Mesenchymal stem cell (in vitro differentiated cells and primary cell): Measurements from ENCODE around the gene DNAJB13.

Experiments
- DNase-seq: peaks from one replicate; pipeline ENCODE4 v3.0.0-alpha.2; 2013
- H2AFZ ChIP-seq: one replicate; pipeline ENCODE4 v1.6.1; 2013; ENCODE audit warnings: low read depth, mild to moderate bottlenecking, control low read depth, inconsistent platforms, low read length, moderate library complexity
- H2AK5ac ChIP-seq: 2 replicates; pipeline ENCODE4 v1.6.1; 2013; ENCODE audit warnings: low read length, moderate library complexity, mild to moderate bottlenecking, inconsistent platforms; ENCODE audit not compliant: severe bottlenecking
- H2BK120ac ChIP-seq: one replicate; pipeline ENCODE4 v1.6.1; 2013; ENCODE audit warnings: low read depth, mild to moderate bottlenecking, inconsistent platforms, low read length, moderate library complexity
- H2BK12ac ChIP-seq, 2 experiments: one replicate each; pipeline ENCODE4 v1.6.1; 2013; ENCODE audit warnings: inconsistent platforms in 2 of 2, low read length in 2 of 2, mild to moderate bottlenecking in 2 of 2, moderate library complexity in 2 of 2, control low read depth in 1 of 2
- H2BK15ac ChIP-seq: one replicate; pipeline ENCODE4 v1.6.1; 2013; ENCODE audit warnings: mild to moderate bottlenecking, low read depth, inconsistent platforms; ENCODE audit not compliant: poor library complexity, severe bottlenecking
- H2BK5ac ChIP-seq: 2 replicates; pipeline ENCODE4 v1.6.1; 2013; ENCODE audit warnings: low read depth, mild to moderate bottlenecking, low read length, control low read depth, inconsistent platforms; ENCODE audit not compliant: poor library complexity, severe bottlenecking
- H3K14ac ChIP-seq, 2 experiments: one replicate each; pipeline ENCODE4 v1.6.1; 2013; ENCODE audit warnings: inconsistent platforms in 2 of 2, low read length in 2 of 2, control low read depth in 1 of 2, mild to moderate bottlenecking in 1 of 2, moderate library complexity in 1 of 2
- H3K18ac ChIP-seq, 2 experiments: one replicate each; pipeline ENCODE4 v1.6.1; 2013; ENCODE audit warnings: inconsistent platforms in 2 of 2, low read length in 2 of 2, control low read depth in 1 of 2, low read depth in 1 of 2, mild to moderate bottlenecking in 1 of 2
- H3K23ac ChIP-seq, 2 experiments: one replicate each; pipeline ENCODE4 v1.6.1; 2013; ENCODE audit warnings: inconsistent platforms in 2 of 2, low read length in 2 of 2, mild to moderate bottlenecking in 2 of 2, moderate library complexity in 2 of 2, control low read depth in 1 of 2
- H3K27ac ChIP-seq: 2 replicates; pipeline ENCODE4 v1.5.1; 2013; ENCODE audit warnings: mild to moderate bottlenecking, moderate library complexity, low read length, control low read depth, inconsistent platforms; ENCODE audit not compliant: poor library complexity, severe bottlenecking
- H3K27me3 ChIP-seq, 2 experiments: 2 replicates each; pipeline versions ENCODE4 v1.6.1 to v1.7.0; 2013; ENCODE audit warnings: low read length in 2 of 2, mild to moderate bottlenecking in 2 of 2, moderate library complexity in 2 of 2, control low read depth in 1 of 2, inconsistent platforms in 1 of 2; ENCODE audit not compliant: control insufficient read depth in 1 of 2, insufficient read depth in 1 of 2
- H3K36me3 ChIP-seq, 2 experiments: 2 replicates each; pipeline versions ENCODE4 v1.6.1 to v1.7.0; 2013; ENCODE audit warnings: low read length in 2 of 2, control low read depth in 1 of 2, inconsistent platforms in 1 of 2, low read depth in 1 of 2, mild to moderate bottlenecking in 1 of 2; ENCODE audit not compliant: insufficient read depth in 2 of 2, control insufficient read depth in 1 of 2
- H3K4ac ChIP-seq, 2 experiments: one replicate each; pipeline ENCODE4 v1.6.1; 2013; ENCODE audit warnings: inconsistent platforms in 2 of 2, low read length in 2 of 2, mild to moderate bottlenecking in 2 of 2, moderate library complexity in 2 of 2, control low read depth in 1 of 2, low read depth in 1 of 2
- H3K4me1 ChIP-seq: 2 replicates; pipeline ENCODE4 v1.6.1; 2013; ENCODE audit warnings: low read depth, low read length, control low read depth; ENCODE audit not compliant: control insufficient read depth, insufficient read depth
- H3K4me2 ChIP-seq: 2 replicates; pipeline ENCODE4 v1.6.1; 2013; ENCODE audit warnings: low read length, mild to moderate bottlenecking, inconsistent platforms; ENCODE audit not compliant: poor library complexity, severe bottlenecking
- H3K4me3 ChIP-seq, 2 experiments: 2 replicates each; pipeline versions ENCODE4 v1.5.1 to v1.7.0; 2013; ENCODE audit warnings: low read length in 2 of 2, mild to moderate bottlenecking in 2 of 2, control low read depth in 1 of 2, low read depth in 1 of 2; ENCODE audit not compliant: insufficient read depth in 1 of 2
- H3K79me1 ChIP-seq: replicated peaks from 2 replicates; pipeline ENCODE4 v1.6.1; 2013; ENCODE audit warnings: mild to moderate bottlenecking, control low read depth, low read length, inconsistent platforms; ENCODE audit not compliant: poor library complexity, severe bottlenecking
- H3K9ac ChIP-seq: 2 replicates; pipeline ENCODE4 v1.7.0; 2013; ENCODE audit warnings: mild to moderate bottlenecking, low read length, moderate library complexity
- H3K9me3 ChIP-seq: 2 replicates; pipeline ENCODE4 v1.7.0; 2013; ENCODE audit warnings: mild to moderate bottlenecking, low read length; ENCODE audit not compliant: control insufficient read depth
- H4K8ac ChIP-seq: one replicate; pipeline ENCODE4 v1.6.1; 2013; ENCODE audit warnings: inconsistent platforms, mild to moderate bottlenecking, low read length, moderate library complexity
- H4K91ac ChIP-seq: one replicate; pipeline ENCODE4 v1.6.1; 2013; ENCODE audit warnings: mild to moderate bottlenecking, low read length, inconsistent platforms
- WGBS: methylation state at CpG from one replicate; pipeline ENCODE4 v1.1.7; 2013; ENCODE audit warnings: mixed read lengths; 5-methylcytosine and 5-hydroxymethylcytosine counted together

Gene DNAJB13

GRCh38 chr11:73929388-73929787, 21.4 kb upstream of the DNAJB13 start:
- Histone ChIP-seq H3K4me1 (no peaks in the 10 kb centered on the region), H3K36me3 (peaks cover 28 to 63% of the 10 kb centered on the region in 2 experiments), H3K23ac (no peak overlapping the region), H4K8ac (no peak overlapping the region), H2BK120ac (no peak overlapping the region), H2BK5ac (no peak overlapping the region), H3K79me1 (peaks cover 3% of the 10 kb centered on the region), H2AK5ac (no peak overlapping the region), H3K4ac (no peak overlapping the region), H3K18ac (no peak overlapping the region), H3K9ac (no peak overlapping the region), H3K4me2 (no peak overlapping the region), H2BK12ac (no peak overlapping the region), H3K27me3 (no peaks in the 10 kb centered on the region), H4K91ac (no peak overlapping the region), H2AFZ (no peak overlapping the region), H3K9me3 (no peaks in the 10 kb centered on the region), H3K27ac (no peak overlapping the region), H3K14ac (no peak overlapping the region), H2BK15ac (no peak overlapping the region), H3K4me3 (no peak overlapping the region)
- 100% methylated on average over 2 of the region's 2 CpGs for WGBS
- no peak for DNase-seq

DNA sequence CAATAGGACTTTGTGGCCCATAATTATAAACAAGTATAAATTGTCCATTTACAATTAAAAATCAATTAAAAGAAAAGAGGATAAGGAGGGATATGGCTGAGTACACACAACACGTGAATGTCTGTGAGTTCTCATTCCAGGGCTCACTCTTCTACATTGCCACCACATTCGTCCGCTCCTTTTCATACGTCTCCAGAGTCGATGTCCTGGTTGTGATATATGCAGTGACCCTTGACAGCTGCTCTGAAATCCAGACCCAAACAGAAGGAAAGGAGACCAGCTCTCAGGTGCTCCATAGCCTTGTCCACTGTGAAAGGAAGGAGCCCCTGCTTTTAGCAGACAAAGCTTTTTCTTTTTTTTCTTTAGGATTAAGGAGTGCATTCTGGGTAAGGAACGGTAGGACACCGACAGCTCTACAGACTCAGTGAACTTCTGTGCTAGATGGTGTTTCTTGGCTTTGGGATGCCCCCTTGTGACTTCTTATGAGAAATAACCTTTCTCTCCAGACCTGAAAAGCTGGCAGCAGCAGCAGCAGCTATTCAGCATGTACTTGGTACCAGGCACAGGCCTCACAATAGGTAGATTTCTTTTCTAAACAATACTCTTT, 19.7 kb upstream of the DNAJB13 start:
- Histone ChIP-seq H3K23ac (no peak overlapping the region), H3K4me1 (no peaks in the 10 kb centered on the region), H3K14ac (no peak overlapping the region), H4K91ac (no peak overlapping the region), H2BK12ac (no peak overlapping the region), H3K4me2 (no peak overlapping the region), H2BK120ac (no peak overlapping the region), H3K4me3 (no peak overlapping the region), H4K8ac (no peak overlapping the region), H3K27me3 (no peaks in the 10 kb centered on the region), H3K4ac (no peak overlapping the region), H2AK5ac (no peak overlapping the region), H3K18ac (no peak overlapping the region), H3K9me3 (no peaks in the 10 kb centered on the region), H3K27ac (no peak overlapping the region), H3K79me1 (peaks cover 3% of the 10 kb centered on the region), H2BK15ac (no peak overlapping the region), H2BK5ac (no peak overlapping the region), H3K36me3 (peaks cover 19 to 60% of the 10 kb centered on the region in 2 experiments), H2AFZ (no peak overlapping the region), H3K9ac (peak overlapping the region; percentile 30)
- WGBS: 70% methylated on average over 7 of the region's 7 CpGs
- DNase-seq: peak; percentile 87

DNA sequence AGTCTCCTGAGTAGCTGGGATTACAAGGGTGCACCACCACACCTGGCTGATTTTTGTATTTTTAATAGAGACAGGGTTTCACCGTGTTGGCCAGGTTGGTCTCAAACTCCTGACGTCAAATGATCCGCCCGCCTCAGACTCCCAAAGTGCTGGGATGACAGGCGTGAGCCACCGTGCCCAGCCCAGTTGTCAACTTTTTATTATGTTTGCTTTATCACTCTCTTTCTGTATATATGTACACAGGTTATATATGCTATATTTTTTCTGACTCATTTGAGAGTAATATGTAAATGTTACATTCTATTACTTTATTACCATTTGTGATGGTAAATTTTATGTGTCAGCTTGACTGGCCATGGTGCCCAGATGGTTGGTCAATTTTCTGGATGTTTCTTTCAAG, 18.9 kb upstream of the DNAJB13 start:
- no peak overlapping the region for H4K91ac ChIP-seq
- no peak overlapping the region for H3K9ac ChIP-seq
- H3K9me3 ChIP-seq: no peaks in the 10 kb centered on the region
- no peak overlapping the region for H4K8ac ChIP-seq
- peaks cover 3% of the 10 kb centered on the region for H3K79me1 ChIP-seq
- H3K18ac ChIP-seq: no peak overlapping the region
- 97% methylated on average over 5 of the region's 6 CpGs for WGBS
- H3K14ac ChIP-seq: no peak overlapping the region
- H2AK5ac ChIP-seq: no peak overlapping the region
- H3K36me3 ChIP-seq: peaks cover 17 to 52% of the 10 kb centered on the region in 2 experiments
- no peak overlapping the region for H3K23ac ChIP-seq
- no peak overlapping the region for H2BK12ac ChIP-seq
- no peak overlapping the region for H3K4me2 ChIP-seq
- no peak overlapping the region for H2BK15ac ChIP-seq
- DNase-seq: no peak
- H2BK120ac ChIP-seq: no peak overlapping the region
- no peak overlapping the region for H3K27ac ChIP-seq
- H3K27me3 ChIP-seq: no peaks in the 10 kb centered on the region
- no peak overlapping the region for H2AFZ ChIP-seq
- H2BK5ac ChIP-seq: no peak overlapping the region
- H3K4me3 ChIP-seq: no peak overlapping the region
- H3K4me1 ChIP-seq: no peaks in the 10 kb centered on the region
- no peak overlapping the region for H3K4ac ChIP-seq

DNA sequence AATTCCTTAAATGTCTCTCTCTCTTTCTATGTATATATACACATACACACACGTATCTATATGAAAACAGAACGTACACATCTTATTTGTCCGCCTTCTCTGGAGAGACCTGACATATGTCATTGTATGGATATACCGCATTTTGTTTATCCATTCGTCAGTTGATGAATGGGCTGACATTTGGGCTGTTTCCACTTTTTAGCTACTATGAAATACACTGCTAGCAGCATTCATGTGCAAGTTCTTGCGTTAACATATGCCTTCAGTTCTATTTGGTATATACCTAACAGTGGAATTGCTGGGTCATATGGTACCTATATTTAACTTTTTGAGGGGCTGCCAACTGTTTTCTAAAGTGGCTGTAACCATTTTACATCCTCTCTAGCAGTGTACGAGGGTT, 18.0 kb upstream of the DNAJB13 start:
- H4K91ac ChIP-seq: no peak overlapping the region
- H2BK12ac ChIP-seq: no peak overlapping the region
- no peak overlapping the region for H3K27ac ChIP-seq
- no peak overlapping the region for H3K18ac ChIP-seq
- no peak overlapping the region for H2AFZ ChIP-seq
- H3K9ac ChIP-seq: no peak overlapping the region
- H3K4me2 ChIP-seq: no peak overlapping the region
- no peak overlapping the region for H2BK120ac ChIP-seq
- no peak overlapping the region for H3K14ac ChIP-seq
- H3K4me1 ChIP-seq: no peaks in the 10 kb centered on the region
- no peaks in the 10 kb centered on the region for H3K9me3 ChIP-seq
- no peak overlapping the region for H2AK5ac ChIP-seq
- no peaks in the 10 kb centered on the region for H3K27me3 ChIP-seq
- H4K8ac ChIP-seq: no peak overlapping the region
- peaks cover 16 to 44% of the 10 kb centered on the region in 2 experiments for H3K36me3 ChIP-seq
- no peak overlapping the region for H3K4ac ChIP-seq
- no peak overlapping the region for H2BK5ac ChIP-seq
- H3K23ac ChIP-seq: no peak overlapping the region
- no peak overlapping the region for H3K4me3 ChIP-seq
- no peak overlapping the region for H2BK15ac ChIP-seq
- 95% methylated on average over 7 of the region's 7 CpGs for WGBS
- no peak for DNase-seq
- H3K79me1 ChIP-seq: peaks cover 3% of the 10 kb centered on the region
